Smooth muscle cell (in vitro differentiated cells): Measurements from ENCODE around the gene BRSK1. TPM values are rescaled to one million over a fixed set of nuclear protein-coding genes. Genes with fewer than 3 reads are reported as not detected.

ENCODE experiments used
- DNase-seq: peaks from one replicate; lab custom pipeline; 2025; ENCODE audit not compliant: unreplicated experiment; lab: John Stamatoyannopoulos, UW
- H2AFZ ChIP-seq: fragments of 200-600 bp; sonication (generic); 2 replicates; pipeline ENCODE4 v1.6.0; 2016; ENCODE audit warnings: antibody characterized with exemption, low read depth, mild to moderate bottlenecking
- H3F3A ChIP-seq: fragments of 200-600 bp; sonication (generic); 2 replicates; pipeline ENCODE4 v1.6.0; 2017; ENCODE audit warnings: antibody characterized with exemption, low read depth
- H3K27ac ChIP-seq: fragments of 200-600 bp; sonication (generic); 2 replicates; pipeline ENCODE4 v1.5.1; 2016; ENCODE audit warnings: low read depth, mild to moderate bottlenecking
- H3K27me3 ChIP-seq: fragments of 200-600 bp; sonication (generic); 2 replicates; pipeline ENCODE4 v1.6.1; 2016; ENCODE audit warnings: low read depth, mild to moderate bottlenecking
- H3K36me3 ChIP-seq: fragments of 200-600 bp; sonication (generic); 2 replicates; pipeline ENCODE4 v1.5.1; 2016; ENCODE audit warnings: low read depth
- H3K4me1 ChIP-seq: fragments of 200-600 bp; sonication (generic); 2 replicates; pipeline ENCODE4 v1.5.1; 2016; ENCODE audit warnings: low read depth
- H3K4me2 ChIP-seq: fragments of 200-600 bp; sonication (generic); 2 replicates; pipeline ENCODE4 v1.6.0; 2016; ENCODE audit warnings: mild to moderate bottlenecking
- H3K4me3 ChIP-seq: fragments of 200-600 bp; sonication (generic); 2 replicates; pipeline ENCODE4 v1.5.1; 2016; ENCODE audit warnings: mild to moderate bottlenecking
- H3K79me2 ChIP-seq: fragments of 200-600 bp; sonication (generic); 2 replicates; pipeline ENCODE4 v1.6.0; 2016; ENCODE audit warnings: low read depth, mild to moderate bottlenecking
- H3K9ac ChIP-seq: fragments of 200-600 bp; sonication (generic); 2 replicates; pipeline ENCODE4 v1.6.0; 2016; ENCODE audit warnings: low read depth
- H3K9me3 ChIP-seq: fragments of 200-600 bp; sonication (generic); replicated peaks from 2 replicates; pipeline ENCODE4 v1.5.1; 2016; ENCODE audit warnings: low read depth
- H4K20me1 ChIP-seq: fragments of 200-600 bp; sonication (generic); 2 replicates; pipeline ENCODE4 v1.6.0; 2016; ENCODE audit warnings: low read depth
- WGBS: methylation state at CpG from one replicate; pipeline ENCODE4 v1.1.7; 2016; ENCODE audit warnings: low lambda C conversion rate; 5-methylcytosine and 5-hydroxymethylcytosine counted together
- polyA plus RNA-seq: library from polyadenylated mRNA; unstranded; fragments of >200 nt; fragmentation: Nextera tagmentation; extraction: Ambion mirVana; gene quantifications from 2 replicates; pipeline ENCODE4 v1.2.1, GENCODE V29; 2016
- total RNA-seq: library from RNA; depleted of rRNA; stranded (reverse); fragments of >200 nt; gene quantifications from 2 replicates; pipeline ENCODE4 v1.2.3, GENCODE V29; 2014
- TF ChIP-seq, protein P1 (sequence below): fragments of 200-600 bp; sonication (generic); IDR thresholded peaks from 2 replicates; pipeline ENCODE4 v1.5.1; 2017; ENCODE audit warnings: borderline replicate concordance, mild to moderate bottlenecking, antibody characterized with exemption; ENCODE audit not compliant: insufficient read depth, poor library complexity, severe bottlenecking

The BRSK1 gene
- total and polyA plus RNA-seq, 2 experiments from 2014 or later: 3.0 to 5.0 TPM

DNA sequence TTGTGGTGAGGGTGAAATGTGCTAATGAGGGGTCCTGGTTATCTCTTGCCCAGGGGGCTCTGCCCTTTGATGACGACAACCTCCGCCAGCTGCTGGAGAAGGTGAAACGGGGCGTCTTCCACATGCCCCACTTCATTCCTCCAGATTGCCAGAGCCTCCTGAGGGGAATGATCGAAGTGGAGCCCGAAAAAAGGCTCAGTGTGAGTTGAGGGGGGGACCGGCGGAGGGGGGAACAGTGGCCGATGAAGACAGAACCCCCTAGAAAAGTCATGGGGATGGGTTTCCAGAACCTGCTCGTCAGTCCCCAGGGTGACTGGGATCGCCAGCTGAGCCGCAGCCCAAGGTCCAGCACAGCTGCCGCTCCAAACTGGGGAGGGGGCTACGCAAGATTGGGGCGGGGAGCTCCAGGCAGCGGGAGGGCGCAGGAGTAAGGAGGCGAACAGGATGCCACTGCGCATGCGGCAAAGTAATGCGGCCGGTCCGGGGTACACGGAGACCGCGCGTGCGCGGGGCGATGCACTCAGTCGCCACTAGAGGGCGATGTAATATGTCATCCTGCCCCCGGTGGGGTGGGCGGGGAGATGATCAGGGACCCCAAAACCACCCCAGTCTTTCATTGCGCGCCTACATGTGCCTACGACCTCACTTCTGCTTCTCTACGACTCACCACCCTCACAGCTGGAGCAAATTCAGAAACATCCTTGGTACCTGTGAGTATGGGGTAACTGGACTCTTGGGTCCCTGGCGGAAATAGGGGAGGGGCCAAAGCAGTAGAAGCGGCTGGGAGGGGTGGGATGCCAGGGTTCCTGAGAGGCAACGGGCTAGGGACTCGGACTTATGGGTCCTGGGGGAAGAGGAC, 17.9 kb downstream of the BRSK1 start:
- Histone ChIP-seq H4K20me1 (no peaks in the 10 kb centered on the region), H3K4me1 (peaks cover 9% of the 10 kb centered on the region), H2AFZ (peak overlapping the region; percentile 39), H3K4me2 (peak overlapping the region; percentile 86), H3K27ac (no peak overlapping the region), H3F3A (no peaks in the 10 kb centered on the region), H3K36me3 (no peaks in the 10 kb centered on the region), H3K27me3 (no peaks in the 10 kb centered on the region), H3K9ac (no peak overlapping the region), H3K79me2 (no peaks in the 10 kb centered on the region), H3K9me3 (no peaks in the 10 kb centered on the region), H3K4me3 (peak overlapping the region; percentile 39)
- DNase-seq: peak; percentile 82
- 27% methylated on average over 40 of the region's 42 CpGs for WGBS
- TF ChIP-seq, protein P1, sequence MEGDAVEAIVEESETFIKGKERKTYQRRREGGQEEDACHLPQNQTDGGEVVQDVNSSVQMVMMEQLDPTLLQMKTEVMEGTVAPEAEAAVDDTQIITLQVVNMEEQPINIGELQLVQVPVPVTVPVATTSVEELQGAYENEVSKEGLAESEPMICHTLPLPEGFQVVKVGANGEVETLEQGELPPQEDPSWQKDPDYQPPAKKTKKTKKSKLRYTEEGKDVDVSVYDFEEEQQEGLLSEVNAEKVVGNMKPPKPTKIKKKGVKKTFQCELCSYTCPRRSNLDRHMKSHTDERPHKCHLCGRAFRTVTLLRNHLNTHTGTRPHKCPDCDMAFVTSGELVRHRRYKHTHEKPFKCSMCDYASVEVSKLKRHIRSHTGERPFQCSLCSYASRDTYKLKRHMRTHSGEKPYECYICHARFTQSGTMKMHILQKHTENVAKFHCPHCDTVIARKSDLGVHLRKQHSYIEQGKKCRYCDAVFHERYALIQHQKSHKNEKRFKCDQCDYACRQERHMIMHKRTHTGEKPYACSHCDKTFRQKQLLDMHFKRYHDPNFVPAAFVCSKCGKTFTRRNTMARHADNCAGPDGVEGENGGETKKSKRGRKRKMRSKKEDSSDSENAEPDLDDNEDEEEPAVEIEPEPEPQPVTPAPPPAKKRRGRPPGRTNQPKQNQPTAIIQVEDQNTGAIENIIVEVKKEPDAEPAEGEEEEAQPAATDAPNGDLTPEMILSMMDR: peak; percentile 93

DNA sequence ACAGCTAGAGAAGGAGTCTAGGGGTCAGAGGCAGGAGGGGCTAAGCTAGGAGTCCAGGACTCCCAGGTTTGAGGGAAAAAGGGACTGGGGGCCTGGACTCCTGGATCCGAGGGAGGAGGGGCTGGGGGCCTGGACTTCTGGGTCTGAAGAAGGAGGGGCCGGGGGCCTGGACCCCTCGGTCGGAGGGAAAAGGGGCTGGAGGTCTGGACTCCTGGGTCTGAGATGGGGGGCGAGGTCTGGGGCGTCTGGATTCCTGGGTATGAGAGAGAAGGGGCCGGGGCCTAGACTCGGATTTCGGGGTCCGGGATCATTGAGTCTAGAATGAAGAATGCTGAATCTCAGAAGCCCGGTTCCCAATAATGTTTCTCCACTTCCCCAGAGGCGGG, 18.5 kb downstream of the BRSK1 start:
- Histone ChIP-seq H3K4me2 (no peak overlapping the region), H3K4me1 (peaks cover 9% of the 10 kb centered on the region), H3K79me2 (no peaks in the 10 kb centered on the region), H3K27ac (no peak overlapping the region), H4K20me1 (no peaks in the 10 kb centered on the region), H3K36me3 (no peaks in the 10 kb centered on the region), H3K9ac (no peak overlapping the region), H3F3A (no peaks in the 10 kb centered on the region), H3K9me3 (no peaks in the 10 kb centered on the region), H2AFZ (no peak overlapping the region), H3K27me3 (no peaks in the 10 kb centered on the region), H3K4me3 (no peak overlapping the region)
- WGBS: 88% methylated on average over 12 of the region's 12 CpGs
- DNase-seq: no peak
- TF ChIP-seq, protein P1: no peak

DNA sequence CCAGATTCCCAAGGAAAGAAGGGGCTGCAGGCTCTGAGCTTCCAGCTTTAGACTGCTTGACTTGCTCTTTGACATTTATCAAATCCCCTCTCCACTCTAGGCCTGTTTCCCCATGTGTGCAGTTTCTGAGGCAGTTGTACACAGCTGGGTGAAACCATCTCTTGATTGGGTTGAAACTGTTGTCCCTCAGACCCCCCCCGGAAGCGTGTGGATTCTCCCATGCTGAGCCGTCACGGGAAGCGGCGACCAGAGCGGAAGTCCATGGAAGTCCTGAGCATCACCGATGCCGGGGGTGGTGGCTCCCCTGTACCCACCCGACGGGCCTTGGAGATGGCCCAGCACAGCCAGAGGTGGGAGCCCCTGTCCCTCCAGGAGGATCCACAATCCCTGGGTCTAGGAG, 19.7 kb downstream of the BRSK1 start:
- no peak overlapping the region for H3K4me3 ChIP-seq
- TF ChIP-seq, protein P1: no peak
- H4K20me1 ChIP-seq: no peaks in the 10 kb centered on the region
- H3K4me2 ChIP-seq: no peak overlapping the region
- H3K4me1 ChIP-seq: peaks cover 9% of the 10 kb centered on the region
- H3K27me3 ChIP-seq: no peaks in the 10 kb centered on the region
- no peaks in the 10 kb centered on the region for H3K79me2 ChIP-seq
- H3K9ac ChIP-seq: no peak overlapping the region
- no peak overlapping the region for H2AFZ ChIP-seq
- no peak for DNase-seq
- no peak overlapping the region for H3K27ac ChIP-seq
- WGBS: 97% methylated on average over 11 of the region's 11 CpGs
- no peaks in the 10 kb centered on the region for H3K9me3 ChIP-seq
- H3F3A ChIP-seq: no peaks in the 10 kb centered on the region
- no peaks in the 10 kb centered on the region for H3K36me3 ChIP-seq
